ENCODE measurements around the gene LHFPL6. TPM values are rescaled to one million over a fixed set of nuclear protein-coding genes. Genes with fewer than 3 reads are reported as not detected.

The LHFPL6 gene
- total RNA-seq, 1 donor from 2014 or later = 31.4 TPM

GRCh38 chr13:39450176-39450575 is 152.8 kb downstream of the LHFPL6 start:
- no peak overlapping the region for H3K9ac ChIP-seq (ENCODE audit: low read length)
- H3K36me3 Mint-ChIP-seq (ENCODE audit: low read depth, unreplicated experiment) = no peaks in the 10 kb centered on the region
- no peaks in the 10 kb centered on the region for H3K36me3 ChIP-seq (ENCODE audit: insufficient read depth, low read length)
- H3K4me3 ChIP-seq (ENCODE audit: insufficient read depth, low read depth, low read length) = no peak overlapping the region
- H3K9me3 ChIP-seq (ENCODE audit: insufficient read depth, low read depth, low read length) = no peaks in the 10 kb centered on the region
- TF ChIP-seq CTCF (IDR thresholded peaks at IDR 0.05; ENCODE audit: insufficient read depth, low read depth, low read length) (no peak), EZH2 (IDR thresholded peaks at IDR 0.05; ENCODE audit: insufficient read depth, low read length) (no peak)
- no peak overlapping the region for H2AFZ ChIP-seq (ENCODE audit: low read depth, low read length)
- H3K9me3 Mint-ChIP-seq (ENCODE audit: unreplicated experiment) = no peaks in the 10 kb centered on the region
- peaks cover 16% of the 10 kb centered on the region for H3K4me1 Mint-ChIP-seq (ENCODE audit: low read depth, unreplicated experiment)
- H4K20me1 ChIP-seq (ENCODE audit: insufficient read depth, low read length) = no peaks in the 10 kb centered on the region
- H3K4me2 ChIP-seq (ENCODE audit: low read length) = no peak overlapping the region
- no peak overlapping the region for H3K27ac Mint-ChIP-seq (ENCODE audit: unreplicated experiment)
- H3K27me3 Mint-ChIP-seq (ENCODE audit: low read depth, unreplicated experiment) = no peaks in the 10 kb centered on the region
- no peaks in the 10 kb centered on the region for H3K79me2 ChIP-seq (ENCODE audit: insufficient read depth, low read length)
- H3K4me3 Mint-ChIP-seq (ENCODE audit: unreplicated experiment) = no peak overlapping the region
- H3K27me3 ChIP-seq (ENCODE audit: insufficient read depth, low read length) = no peaks in the 10 kb centered on the region
- DNase-seq (ENCODE audit: low read depth) = no peak
- H3K27ac ChIP-seq (ENCODE audit: low read depth, low read length) = no peak overlapping the region
- no peak for FAIRE-seq
- no peaks in the 10 kb centered on the region for H3K4me1 ChIP-seq (ENCODE audit: insufficient read depth, low read length)

GRCh38 chr13:39448834-39449233 is 154.2 kb downstream of the LHFPL6 start:
- Histone ChIP-seq H4K20me1 (ENCODE audit: insufficient read depth, low read length) (no peaks in the 10 kb centered on the region), H3K9ac (ENCODE audit: low read length) (no peak overlapping the region), H3K4me2 (ENCODE audit: low read length) (no peak overlapping the region), H3K79me2 (ENCODE audit: insufficient read depth, low read length) (no peaks in the 10 kb centered on the region), H3K36me3 (ENCODE audit: insufficient read depth, low read length) (no peaks in the 10 kb centered on the region), H2AFZ (ENCODE audit: low read depth, low read length) (no peak overlapping the region), H3K4me3 (ENCODE audit: insufficient read depth, low read depth, low read length) (no peak overlapping the region), H3K27ac (ENCODE audit: low read depth, low read length) (no peak overlapping the region), H3K4me1 (ENCODE audit: insufficient read depth, low read length) (no peaks in the 10 kb centered on the region), H3K9me3 (ENCODE audit: insufficient read depth, low read depth, low read length) (no peaks in the 10 kb centered on the region), H3K27me3 (ENCODE audit: insufficient read depth, low read length) (no peaks in the 10 kb centered on the region)
- H3K36me3 Mint-ChIP-seq (ENCODE audit: low read depth, unreplicated experiment) = no peaks in the 10 kb centered on the region
- peaks cover 16% of the 10 kb centered on the region for H3K4me1 Mint-ChIP-seq (ENCODE audit: low read depth, unreplicated experiment)
- TF ChIP-seq CTCF (IDR thresholded peaks at IDR 0.05; ENCODE audit: insufficient read depth, low read depth, low read length) (no peak), EZH2 (IDR thresholded peaks at IDR 0.05; ENCODE audit: insufficient read depth, low read length) (no peak)
- no peak for DNase-seq (ENCODE audit: low read depth)
- H3K27me3 Mint-ChIP-seq (ENCODE audit: low read depth, unreplicated experiment) = no peaks in the 10 kb centered on the region
- H3K9me3 Mint-ChIP-seq (ENCODE audit: unreplicated experiment) = no peaks in the 10 kb centered on the region
- H3K27ac Mint-ChIP-seq (ENCODE audit: unreplicated experiment) = no peak overlapping the region
- no peak overlapping the region for H3K4me3 Mint-ChIP-seq (ENCODE audit: unreplicated experiment)
- no peak for FAIRE-seq

GRCh38 chr13:39446865-39447264 is 156.1 kb downstream of the LHFPL6 start:
- H4K20me1 ChIP-seq (ENCODE audit: insufficient read depth, low read length) = no peaks in the 10 kb centered on the region
- no peaks in the 10 kb centered on the region for H3K36me3 Mint-ChIP-seq (ENCODE audit: low read depth, unreplicated experiment)
- DNase-seq (ENCODE audit: low read depth) (no peak), FAIRE-seq (no peak)
- no peaks in the 10 kb centered on the region for H3K9me3 Mint-ChIP-seq (ENCODE audit: unreplicated experiment)
- peaks cover 1% of the 10 kb centered on the region for H3K4me1 Mint-ChIP-seq (ENCODE audit: low read depth, unreplicated experiment)
- no peaks in the 10 kb centered on the region for H3K4me1 ChIP-seq (ENCODE audit: insufficient read depth, low read length)
- no peaks in the 10 kb centered on the region for H3K36me3 ChIP-seq (ENCODE audit: insufficient read depth, low read length)
- no peak overlapping the region for H2AFZ ChIP-seq (ENCODE audit: low read depth, low read length)
- H3K27me3 Mint-ChIP-seq (ENCODE audit: low read depth, unreplicated experiment) = no peaks in the 10 kb centered on the region
- H3K79me2 ChIP-seq (ENCODE audit: insufficient read depth, low read length) = no peaks in the 10 kb centered on the region
- H3K4me3 Mint-ChIP-seq (ENCODE audit: unreplicated experiment) = no peak overlapping the region
- no peak overlapping the region for H3K27ac Mint-ChIP-seq (ENCODE audit: unreplicated experiment)
- H3K27ac ChIP-seq (ENCODE audit: low read depth, low read length) = no peak overlapping the region
- H3K9ac ChIP-seq (ENCODE audit: low read length) = no peak overlapping the region
- H3K27me3 ChIP-seq (ENCODE audit: insufficient read depth, low read length) = no peaks in the 10 kb centered on the region
- TF ChIP-seq EZH2 (IDR thresholded peaks at IDR 0.05; ENCODE audit: insufficient read depth, low read length) = no peak
- TF ChIP-seq CTCF (IDR thresholded peaks at IDR 0.05; ENCODE audit: insufficient read depth, low read depth, low read length) = no peak
- H3K9me3 ChIP-seq (ENCODE audit: insufficient read depth, low read depth, low read length) = no peaks in the 10 kb centered on the region
- H3K4me3 ChIP-seq (ENCODE audit: insufficient read depth, low read depth, low read length) = no peak overlapping the region
- no peak overlapping the region for H3K4me2 ChIP-seq (ENCODE audit: low read length)

All from astrocyte (in vitro differentiated cells and primary cell).